Measurements from ENCODE around the gene TRIM4. TPM values are rescaled to one million over a fixed set of nuclear protein-coding genes. Genes with fewer than 3 reads are reported as not detected.

TRIM4 gene
- total RNA-seq, 2 donors from 2014 or later = 61.0 to 72.8 TPM

GRCh38 chr7:99855236-99855635 lies 64.1 kb downstream of the TRIM4 start:
- intact Hi-C loops (cut with DNase I) = no loop called here
- Histone ChIP-seq H3K4me1 (replicated peaks) (peaks cover 2% of the 10 kb centered on the region), H3K4me3 (no peak overlapping the region), H3K36me3 (no peaks in the 10 kb centered on the region), H3K27me3 (replicated peaks; ENCODE audit: insufficient read depth) (no peaks in the 10 kb centered on the region), H3K9me3 (no peaks in the 10 kb centered on the region), H3K27ac (no peak overlapping the region)
- TF ChIP-seq POLR2AphosphoS5 (IDR thresholded peaks at IDR 0.05) = no peak
- TF ChIP-seq CTCF (IDR thresholded peaks at IDR 0.05) = no peak
- no peak for TF ChIP-seq POLR2A (IDR thresholded peaks at IDR 0.05)
- no peak for DNase-seq (ENCODE audit: low spot score)
- 92% methylated on average over 1 of the region's 1 CpG for WGBS

GRCh38 chr7:99848420-99849216 lies 70.7 kb downstream of the TRIM4 start:
- TF ChIP-seq POLR2A (IDR thresholded peaks at IDR 0.05) = no peak
- no peak for TF ChIP-seq POLR2AphosphoS5 (IDR thresholded peaks at IDR 0.05)
- TF ChIP-seq CTCF (IDR thresholded peaks at IDR 0.05) = no peak
- no peaks in the 10 kb centered on the region for H3K9me3 ChIP-seq
- H3K36me3 ChIP-seq = no peaks in the 10 kb centered on the region
- H3K4me3 ChIP-seq = no peak overlapping the region
- no peaks in the 10 kb centered on the region for H3K27me3 ChIP-seq (replicated peaks; ENCODE audit: insufficient read depth)
- intact Hi-C loops (cut with DNase I) = no loop called here
- WGBS = 46% methylated on average over 6 of the region's 6 CpGs
- DNase-seq (ENCODE audit: low spot score) = no peak
- H3K27ac ChIP-seq = no peak overlapping the region
- no peaks in the 10 kb centered on the region for H3K4me1 ChIP-seq (replicated peaks)

- Histone ChIP-seq H3K27ac (no peak overlapping the region), H3K27me3 (replicated peaks; ENCODE audit: insufficient read depth) (no peaks in the 10 kb centered on the region), H3K9me3 (no peaks in the 10 kb centered on the region), H3K4me1 (replicated peaks) (no peaks in the 10 kb centered on the region), H3K4me3 (no peak overlapping the region), H3K36me3 (no peaks in the 10 kb centered on the region)
- WGBS = 85% methylated on average over 1 of the region's 1 CpG
- no peak for DNase-seq (ENCODE audit: low spot score)
- TF ChIP-seq POLR2AphosphoS5 (IDR thresholded peaks at IDR 0.05) = no peak
- no peak for TF ChIP-seq CTCF (IDR thresholded peaks at IDR 0.05)
- no peak for TF ChIP-seq POLR2A (IDR thresholded peaks at IDR 0.05)
- intact Hi-C loops (cut with DNase I) = no loop called here
These were observed 75.0 kb downstream of the TRIM4 start for GRCh38 chr7:99844328-99844727.

GRCh38 chr7:99843808-99844207 lies 75.5 kb downstream of the TRIM4 start:
- no peaks in the 10 kb centered on the region for H3K27me3 ChIP-seq (replicated peaks; ENCODE audit: insufficient read depth)

More at GRCh38 chr7:99843808-99844207, 75.5 kb downstream of the TRIM4 start:
- intact Hi-C loops (cut with DNase I) = no loop called here
- Histone ChIP-seq H3K36me3 (no peaks in the 10 kb centered on the region), H3K27ac (no peak overlapping the region), H3K9me3 (no peaks in the 10 kb centered on the region), H3K4me1 (replicated peaks) (no peaks in the 10 kb centered on the region), H3K4me3 (no peak overlapping the region)
- TF ChIP-seq POLR2AphosphoS5 (IDR thresholded peaks at IDR 0.05) = no peak
- TF ChIP-seq CTCF (IDR thresholded peaks at IDR 0.05) = no peak
- TF ChIP-seq POLR2A (IDR thresholded peaks at IDR 0.05) = no peak
- 90% methylated on average over 4 of the region's 4 CpGs for WGBS
- no peak for DNase-seq (ENCODE audit: low spot score)

Measured in prostate gland (tissue), 2 donors.